Stomach smooth muscle (tissue), 2 donors: ENCODE measurements around the gene COG8.

Experiments
- H3K27ac ChIP-seq: one replicate; pipeline ENCODE4 v1.7.0; 2013; ENCODE audit warnings: mild to moderate bottlenecking, low read length, inconsistent platforms
- H3K27me3 ChIP-seq, 2 donors: one replicate each; pipeline ENCODE4 v1.7.0; 2013; ENCODE audit warnings: low read length in 2 of 2; ENCODE audit not compliant: insufficient read depth in 2 of 2, control insufficient read depth in 1 of 2
- H3K36me3 ChIP-seq, 2 donors: one replicate each; pipeline ENCODE4 v1.7.0; 2013; ENCODE audit warnings: low read length in 2 of 2; ENCODE audit not compliant: control insufficient read depth in 2 of 2, insufficient read depth in 2 of 2
- H3K4me1 ChIP-seq: one replicate; pipeline ENCODE4 v1.7.0; 2013; ENCODE audit warnings: low read length; ENCODE audit not compliant: control insufficient read depth, insufficient read depth
- H3K4me3 ChIP-seq, 2 donors: one replicate each; pipeline ENCODE4 v1.7.0; 2013; ENCODE audit warnings: low read length in 2 of 2
- H3K9ac ChIP-seq, 2 donors: one replicate each; pipeline ENCODE4 v1.7.0; 2013; ENCODE audit warnings: low read length in 2 of 2, mild to moderate bottlenecking in 1 of 2
- H3K9me3 ChIP-seq, 2 donors: one replicate each; pipeline ENCODE4 v1.7.0; 2013; ENCODE audit warnings: low read length in 2 of 2; ENCODE audit not compliant: control insufficient read depth in 2 of 2
- donor health status: healthy.
- donor health status: Pancreatic carcinoma.

The COG8 gene

GRCh38 chr16:69345923-69346322, 6.6 kb upstream of the COG8 start:
- H3K9ac ChIP-seq: no peak overlapping the region
- H3K36me3 ChIP-seq: peaks cover 9 to 21% of the 10 kb centered on the region in 2 donors
- H3K27me3 ChIP-seq: no peaks in the 10 kb centered on the region
- no peak overlapping the region for H3K27ac ChIP-seq
- H3K4me3 ChIP-seq: no peak overlapping the region
- H3K4me1 ChIP-seq: peaks cover under 1% of the 10 kb centered on the region
- no peaks in the 10 kb centered on the region for H3K9me3 ChIP-seq

- Histone ChIP-seq H3K9me3 (no peaks in the 10 kb centered on the region), H3K27ac (no peak overlapping the region), H3K4me3 (no peak overlapping the region), H3K36me3 (peaks cover 5 to 14% of the 10 kb centered on the region in 2 donors), H3K4me1 (peaks cover 12% of the 10 kb centered on the region), H3K27me3 (no peaks in the 10 kb centered on the region), H3K9ac (no peak overlapping the region)
Observed at GRCh38 chr16:69344171-69344570, 4.8 kb upstream of the COG8 start.

- H3K27me3 ChIP-seq: no peaks in the 10 kb centered on the region
- peaks cover 14 to 22% of the 10 kb centered on the region in 2 donors for H3K36me3 ChIP-seq
- H3K4me1 ChIP-seq: peaks cover 25% of the 10 kb centered on the region
- H3K9ac ChIP-seq: peak overlapping the region; percentile 87 to 96
- peak overlapping the region; percentile 95 to 99 for H3K4me3 ChIP-seq
- H3K27ac ChIP-seq: peak overlapping the region; percentile 80
- H3K9me3 ChIP-seq: no peaks in the 10 kb centered on the region
Observed at GRCh38 chr16:69340095-69340644, 806 bp upstream of the COG8 start.

- Histone ChIP-seq H3K9ac (peak overlapping the region; percentile 87 to 96), H3K27ac (peak overlapping the region; percentile 80), H3K4me3 (peak overlapping the region; percentile 95 to 99), H3K9me3 (no peaks in the 10 kb centered on the region), H3K27me3 (no peaks in the 10 kb centered on the region), H3K4me1 (peaks cover 29% of the 10 kb centered on the region), H3K36me3 (peaks cover 29 to 34% of the 10 kb centered on the region in 2 donors)
Observed at GRCh38 chr16:69338557-69339288, 641 bp downstream of the COG8 start.

GRCh38 chr16:69334696-69335095, 4.7 kb downstream of the COG8 start:
- no peaks in the 10 kb centered on the region for H3K27me3 ChIP-seq
- H3K4me3 ChIP-seq: no peak overlapping the region
- no peak overlapping the region for H3K9ac ChIP-seq
- H3K36me3 ChIP-seq: peaks cover 32 to 38% of the 10 kb centered on the region in 2 donors
- H3K9me3 ChIP-seq: no peaks in the 10 kb centered on the region
- H3K4me1 ChIP-seq: peaks cover 27% of the 10 kb centered on the region
- H3K27ac ChIP-seq: no peak overlapping the region

GRCh38 chr16:69330286-69331109, 8.9 kb downstream of the COG8 start, which contains the start of gene PDF:
TSS of gene PDF (minus strand) at chr16:69330588. CDS start at chr16:69330570, 18 bp downstream.
- Histone ChIP-seq H3K4me1 (peaks cover 41% of the 10 kb centered on the region), H3K9me3 (no peaks in the 10 kb centered on the region), H3K27me3 (no peaks in the 10 kb centered on the region), H3K27ac (peak within 1 kb of the TSS; percentile 82), H3K4me3 (peak within 1 kb of the TSS; percentile 72 to 86), H3K9ac (peak within 1 kb of the TSS; percentile 69 to 84), H3K36me3 (peaks cover 34 to 45% of the 10 kb centered on the region in 2 donors)

- peaks cover 43% of the 10 kb centered on the region for H3K4me1 ChIP-seq
- no peaks in the 10 kb centered on the region for H3K27me3 ChIP-seq
- H3K27ac ChIP-seq: peak overlapping the region; percentile 24
- H3K36me3 ChIP-seq: peaks cover 32 to 43% of the 10 kb centered on the region in 2 donors
- H3K9me3 ChIP-seq: no peaks in the 10 kb centered on the region
- H3K9ac ChIP-seq: peak overlapping the region; percentile 63 to 68
- H3K4me3 ChIP-seq: peak overlapping the region; percentile 71 to 86
Observed at GRCh38 chr16:69329369-69330285, 9.7 kb downstream of the COG8 start.

- H3K4me3 ChIP-seq: peak overlapping the region; percentile 71 to 86
- peaks cover 39% of the 10 kb centered on the region for H3K4me1 ChIP-seq
- peak overlapping the region in 1 of 2 donors; percentile 68 for H3K9ac ChIP-seq
- H3K27ac ChIP-seq: no peak overlapping the region
- no peaks in the 10 kb centered on the region for H3K9me3 ChIP-seq
- no peaks in the 10 kb centered on the region for H3K27me3 ChIP-seq
- H3K36me3 ChIP-seq: peaks cover 26 to 41% of the 10 kb centered on the region in 2 donors
Observed at GRCh38 chr16:69328854-69329316, 10.5 kb downstream of the COG8 start.

- Histone ChIP-seq H3K36me3 (peaks cover 26 to 44% of the 10 kb centered on the region in 2 donors), H3K9ac (no peak overlapping the region), H3K4me1 (peaks cover 39% of the 10 kb centered on the region), H3K27me3 (no peaks in the 10 kb centered on the region), H3K4me3 (no peak overlapping the region), H3K9me3 (no peaks in the 10 kb centered on the region), H3K27ac (no peak overlapping the region)
Observed at GRCh38 chr16:69327585-69328310, 11.6 kb downstream of the COG8 start.
